ENCODE results near the gene RMDN2.
"Not testable (repeated sequence)": the region's sequence is repeated elsewhere in the genome, so short reads cannot be mapped to it uniquely, and the experiment has no call there.

Gene RMDN2

GRCh38 chr2:37997629-37998028, 72.5 kb downstream of the RMDN2 start:
- DNase-seq, result no peak

- no peak for DNase-seq
Observed at GRCh38 chr2:38000485-38001222, 75.6 kb downstream of the RMDN2 start.

GRCh38 chr2:38010187-38010586, 85.1 kb downstream of the RMDN2 start:
- DNase-seq, result not testable (repeated sequence)

- DNase-seq, result no peak
Observed at GRCh38 chr2:38010995-38011394, 85.9 kb downstream of the RMDN2 start.

- no peak for DNase-seq
Observed at GRCh38 chr2:38013158-38013752, 88.2 kb downstream of the RMDN2 start.

GRCh38 chr2:38016219-38016618, 91.1 kb downstream of the RMDN2 start:
- DNase-seq, result no peak

GRCh38 chr2:38017836-38018235, 92.7 kb downstream of the RMDN2 start:
- no peak for DNase-seq

- DNase-seq, result not testable (repeated sequence)
Observed at GRCh38 chr2:38020359-38021069, 95.4 kb downstream of the RMDN2 start.

- no peak for DNase-seq
Observed at GRCh38 chr2:38021589-38021988, 96.5 kb downstream of the RMDN2 start.

- DNase-seq, result peak; percentile 13
Observed at GRCh38 chr2:38026846-38027245, 101.8 kb downstream of the RMDN2 start.

GRCh38 chr2:38028829-38029228, 103.7 kb downstream of the RMDN2 start:
- DNase-seq, result no peak

GRCh38 chr2:38029512-38029911, 104.4 kb downstream of the RMDN2 start:
- DNase-seq, result no peak

- DNase-seq, result no peak
Observed at GRCh38 chr2:38030635-38031355, 105.7 kb downstream of the RMDN2 start.

GRCh38 chr2:38032946-38033345, 107.9 kb downstream of the RMDN2 start:
- DNase-seq, result no peak

- no peak for DNase-seq
Observed at GRCh38 chr2:38033646-38034045, 108.6 kb downstream of the RMDN2 start.

- no peak for DNase-seq
Observed at GRCh38 chr2:38035968-38036367, 110.9 kb downstream of the RMDN2 start.

- DNase-seq, result no peak
Observed at GRCh38 chr2:38037325-38037724, 112.2 kb downstream of the RMDN2 start.

- no peak for DNase-seq
Observed at GRCh38 chr2:38037757-38038621, 112.9 kb downstream of the RMDN2 start.

GRCh38 chr2:38038682-38039081, 113.6 kb downstream of the RMDN2 start:
- no peak for DNase-seq

GRCh38 chr2:38039121-38039910, 114.2 kb downstream of the RMDN2 start:
- DNase-seq, result no peak

GRCh38 chr2:38045811-38046210, 120.7 kb downstream of the RMDN2 start:
- no peak for DNase-seq

- DNase-seq, result no peak
Observed at GRCh38 chr2:38056216-38056615, 131.1 kb downstream of the RMDN2 start.

Data from NCI-H1105 treated with DMSO at 0.1 percent for 48 hours (cell line).